Renal cortex interstitium (tissue), 11 donors: ENCODE data around the gene FEZ2. TPM values are rescaled to one million over a fixed set of nuclear protein-coding genes. Genes with fewer than 3 reads are reported as not detected.

ENCODE experiments used
- DNase-seq, 11 donors: peaks; one replicate each; pipeline ENCODE4 v3.0.0-alpha.2; 2013; ENCODE audit warnings: low read depth in 9 of 11, low spot score in 4 of 11; ENCODE audit errors: extremely low read depth in 1 of 11
- polyA plus RNA-seq, 3 donors: library from polyadenylated mRNA; unstranded; fragments of 120-200 nt; gene quantifications; one replicate each; pipeline ENCODE4 v1.2.1, GENCODE V29; 2013; ENCODE audit not compliant: insufficient read length in 3 of 3

The FEZ2 gene
- polyA plus RNA-seq, 3 donors: 68.6 to 98.0 (median 90.9) TPM

DNA sequence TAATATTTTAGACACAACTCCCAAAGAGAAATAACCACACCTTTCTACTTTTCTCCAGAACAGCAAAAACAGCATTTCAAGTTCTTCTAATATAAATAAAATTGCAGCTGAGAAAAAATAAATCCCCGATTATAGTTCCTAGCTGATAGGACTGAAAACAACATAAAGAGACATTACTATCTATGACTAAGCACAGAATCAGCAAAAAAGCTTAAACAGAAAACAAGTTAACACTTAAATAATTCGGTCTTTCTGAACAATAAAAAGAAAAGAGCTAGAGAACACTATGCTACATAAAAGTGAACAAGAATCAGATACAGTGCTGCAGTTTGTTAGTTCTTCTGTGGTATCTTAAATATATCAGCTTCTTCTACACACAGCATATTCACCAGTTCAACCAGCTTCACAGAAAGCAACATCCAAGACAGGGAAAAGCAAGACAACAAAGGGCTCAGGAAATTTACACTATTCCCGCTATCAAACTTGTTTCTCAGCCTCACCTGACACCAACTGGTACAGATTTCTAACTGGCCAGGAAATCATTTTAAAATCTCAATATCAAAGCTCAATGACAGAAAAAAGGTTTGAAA is 28.6 kb downstream of the FEZ2 start:
- DNase-seq: no peak

DNA sequence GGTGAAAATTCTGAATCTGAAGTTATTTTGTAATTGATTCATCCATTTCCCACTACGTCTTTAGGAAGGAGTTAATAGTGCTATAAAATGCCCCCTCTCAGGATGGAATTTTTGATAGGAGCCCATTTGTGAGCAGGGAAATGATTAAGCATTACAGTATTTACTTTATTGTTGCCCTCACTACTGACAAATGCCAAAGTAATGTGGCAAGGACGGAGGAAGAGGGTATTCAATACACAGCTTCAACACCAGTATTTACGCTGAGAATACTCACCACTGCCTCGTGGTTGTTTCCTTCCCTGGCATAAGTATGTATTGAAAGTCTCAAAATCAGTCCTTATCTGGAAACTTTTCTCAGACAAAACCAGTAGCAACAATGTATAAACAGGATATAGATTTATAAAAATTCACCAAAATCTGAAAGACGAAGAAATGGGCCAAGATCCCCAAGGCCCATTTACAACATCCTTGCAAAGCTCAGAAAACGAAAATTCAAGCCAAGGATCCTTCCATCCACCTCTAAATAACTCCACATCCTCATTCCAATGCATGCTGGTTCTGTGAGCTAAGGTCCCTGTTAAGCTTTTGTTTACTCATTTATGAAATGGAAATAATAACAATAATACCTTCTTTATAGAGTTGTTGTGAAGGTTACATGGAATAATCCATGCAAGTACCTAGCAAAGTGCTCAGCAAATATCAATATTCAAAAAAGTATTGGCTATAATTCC is 29.3 kb downstream of the FEZ2 start:
- DNase-seq: no peak

DNA sequence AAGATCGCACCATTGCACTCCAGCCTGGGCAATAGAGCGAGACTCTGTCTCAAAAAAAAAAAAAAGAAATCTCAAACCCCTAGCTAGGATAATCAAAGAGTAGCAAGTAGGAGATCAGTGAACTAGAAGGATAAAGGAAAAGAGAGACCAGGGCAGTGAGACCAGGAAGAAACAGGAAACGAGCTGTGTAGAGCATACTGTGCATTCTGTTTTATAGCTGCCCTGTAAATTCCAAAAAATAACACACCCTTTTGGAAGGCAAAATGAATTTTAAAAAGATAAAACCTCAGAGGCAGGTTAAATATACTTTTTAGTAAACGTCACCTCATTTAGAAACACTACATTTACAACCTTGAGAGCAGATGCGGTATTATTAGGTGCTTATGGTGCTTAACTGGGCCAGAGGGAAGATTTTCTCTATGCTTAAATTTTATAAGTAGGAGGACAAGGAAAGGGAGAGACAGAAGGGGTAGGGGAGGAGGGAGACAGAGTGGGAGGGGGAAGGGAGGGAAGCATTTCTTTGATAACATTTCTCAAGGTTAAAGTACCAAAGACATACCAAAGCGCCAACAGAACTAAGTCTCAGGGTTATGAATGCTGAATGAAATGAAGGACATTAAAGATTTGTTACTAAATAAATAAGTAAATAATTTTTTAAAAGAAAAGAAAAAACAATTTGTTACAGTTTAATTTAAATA is 30.1 kb downstream of the FEZ2 start:
- no peak for DNase-seq

DNA sequence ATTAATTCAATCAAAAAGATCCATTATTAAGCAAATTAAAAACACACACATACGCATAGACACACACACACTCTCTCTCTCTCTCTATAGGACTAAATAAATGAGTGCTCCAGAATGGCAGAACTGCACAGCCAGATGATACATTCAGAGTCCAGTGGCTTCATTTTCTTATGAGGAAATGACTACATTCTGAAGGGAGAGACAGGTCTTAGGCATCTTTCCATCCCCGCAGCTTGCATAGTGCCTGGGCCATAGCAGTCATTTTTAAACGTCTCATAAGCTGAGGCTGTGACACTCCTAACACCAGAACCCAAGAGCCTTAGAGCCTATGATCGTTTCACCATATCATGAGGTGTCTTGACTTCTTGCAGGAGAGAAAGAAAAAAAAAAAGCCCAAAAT is 31.1 kb downstream of the FEZ2 start:
- no peak for DNase-seq

DNA sequence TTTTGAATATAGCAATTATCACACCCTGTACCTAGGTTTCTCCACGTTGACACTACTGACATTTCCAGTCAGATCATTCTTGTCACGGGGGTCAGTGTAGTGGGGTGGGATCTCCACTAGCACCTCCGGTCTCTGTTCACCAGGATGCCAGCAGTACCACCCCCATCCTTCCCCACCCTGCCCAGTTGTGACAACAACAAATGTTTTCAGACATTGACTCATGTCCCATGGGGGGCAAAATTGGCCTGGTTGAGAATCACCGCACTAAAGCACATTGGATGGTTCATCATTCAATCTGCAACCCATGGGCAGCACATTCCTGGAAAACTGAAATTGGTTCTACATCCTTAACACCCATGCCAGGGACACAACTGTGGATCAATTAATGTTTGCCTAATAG is 32.3 kb downstream of the FEZ2 start:
- DNase-seq: no peak

DNA sequence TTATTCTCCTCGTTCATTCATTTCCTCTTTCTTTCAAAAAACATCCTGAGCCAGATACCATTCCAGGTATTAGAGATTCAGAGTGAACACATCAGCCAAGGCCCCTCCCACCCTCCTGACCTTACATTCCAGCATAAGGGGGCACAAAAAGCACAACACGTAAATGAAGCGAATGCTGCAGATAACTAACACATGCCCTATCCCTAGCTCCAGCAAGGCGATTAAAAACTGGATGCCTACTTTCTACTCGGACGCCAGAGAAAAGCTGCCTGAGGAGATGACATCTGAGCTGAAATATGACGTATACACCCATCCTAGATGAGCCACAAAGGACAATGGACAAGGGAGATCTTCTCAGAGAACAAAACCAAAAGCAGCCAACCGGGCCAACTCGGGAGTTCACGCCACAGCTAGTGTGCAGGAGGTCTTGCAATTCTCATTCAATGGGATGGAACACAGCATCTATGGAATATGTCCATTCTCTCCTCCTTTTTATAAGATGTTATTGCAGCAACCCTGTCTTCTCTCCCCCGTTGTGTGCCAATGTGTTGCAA is 33.5 kb downstream of the FEZ2 start:
- DNase-seq: no peak

DNA sequence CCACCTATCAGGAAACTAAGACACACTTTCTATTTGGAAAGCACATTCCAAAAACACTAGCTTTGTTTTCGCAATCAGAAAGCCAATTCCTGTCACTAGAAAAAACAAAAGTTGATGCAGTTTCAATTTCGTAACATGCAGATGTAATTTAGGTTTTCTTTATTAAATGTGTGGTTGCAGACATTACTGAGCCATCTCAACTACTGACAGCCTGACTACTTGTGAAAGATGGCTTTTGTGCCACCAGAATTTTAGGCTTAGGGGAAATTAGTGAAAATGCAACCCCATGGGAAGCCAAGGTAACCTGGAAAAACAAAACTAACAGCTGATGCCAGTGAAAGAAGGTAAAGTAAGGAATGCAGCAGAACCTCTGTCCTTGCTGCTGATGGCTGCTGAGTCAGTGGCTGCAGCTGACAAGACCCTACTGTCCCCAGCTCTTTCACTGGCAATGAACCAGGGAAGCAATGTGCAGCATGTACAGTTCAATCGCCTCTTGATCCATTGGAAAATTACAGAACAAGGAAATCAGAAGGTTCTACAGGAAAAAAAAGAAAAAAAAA is 34.9 kb downstream of the FEZ2 start:
- DNase-seq: no peak

DNA sequence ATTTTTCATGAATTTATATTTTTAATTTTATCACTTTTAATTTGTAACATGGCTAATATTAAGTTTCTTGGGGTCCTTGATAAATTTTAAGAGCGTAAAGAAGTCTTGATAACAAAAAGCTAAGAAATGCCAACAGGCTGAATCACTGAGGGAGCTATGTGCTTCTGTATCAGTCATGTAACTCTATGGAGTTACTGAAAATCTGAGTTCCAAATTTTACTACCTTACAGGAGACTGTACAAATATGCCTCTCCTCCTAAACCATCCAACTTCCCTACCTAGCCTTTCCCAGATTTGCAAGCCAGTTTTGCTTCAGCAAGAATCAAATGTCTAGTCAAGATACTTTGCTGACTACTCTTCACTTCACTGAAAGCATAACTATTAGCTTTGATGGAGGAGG is 35.7 kb downstream of the FEZ2 start:
- DNase-seq: no peak

DNA sequence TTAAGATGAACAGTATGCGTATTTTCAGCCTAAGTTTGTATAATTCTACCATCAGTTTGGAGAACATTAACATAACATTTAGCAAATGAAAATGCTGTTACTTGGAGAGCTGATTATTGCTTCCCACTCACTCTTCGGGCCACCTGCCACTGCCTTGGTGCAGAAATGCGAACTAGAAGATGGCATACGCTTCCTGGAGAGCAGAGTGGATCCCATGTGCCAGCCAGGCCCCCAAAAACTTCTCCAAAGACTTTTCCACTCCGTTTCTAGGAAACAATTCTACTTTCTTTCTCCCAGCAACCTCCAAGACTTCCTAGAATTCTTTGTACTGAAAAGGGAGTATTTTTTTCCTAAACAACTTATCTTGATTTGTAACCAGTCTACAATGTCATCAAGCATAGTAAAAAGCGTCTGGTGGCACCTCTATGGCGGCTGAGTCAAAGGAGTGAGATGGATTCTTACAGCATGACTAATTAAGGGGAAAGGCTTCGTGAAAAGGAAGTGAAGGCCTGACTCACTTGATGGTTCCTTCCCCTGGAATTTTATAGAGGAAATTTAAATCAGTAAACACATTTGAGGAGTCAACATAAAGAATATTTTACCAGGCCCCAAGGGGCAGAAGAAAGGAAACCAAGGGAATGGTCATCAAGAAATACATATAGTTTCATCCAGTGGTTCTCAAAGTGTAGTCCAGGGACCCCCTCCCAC is 36.6 kb downstream of the FEZ2 start:
- DNase-seq: peak in 4 of 11 donors; percentile 13 to 29 (median 22)

DNA sequence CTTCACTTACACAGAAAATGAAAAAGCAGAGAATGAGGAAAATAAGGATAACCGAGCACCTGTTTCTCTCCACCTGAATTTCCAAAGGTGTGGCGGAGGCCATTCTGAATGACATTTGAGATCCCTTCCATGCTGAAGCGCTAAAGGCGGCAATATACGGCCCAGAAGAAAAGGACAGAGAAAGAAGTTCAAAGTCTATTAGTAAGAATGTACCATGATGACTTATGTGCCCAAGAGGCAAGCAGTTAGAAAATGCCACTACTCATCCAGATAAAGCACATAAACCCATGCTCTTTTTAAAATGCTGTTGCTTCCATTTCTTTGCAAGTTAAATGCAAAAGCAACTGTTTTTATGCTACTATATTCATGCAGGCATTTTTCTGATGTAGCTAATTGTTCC is 37.2 kb downstream of the FEZ2 start:
- DNase-seq: no peak

DNA sequence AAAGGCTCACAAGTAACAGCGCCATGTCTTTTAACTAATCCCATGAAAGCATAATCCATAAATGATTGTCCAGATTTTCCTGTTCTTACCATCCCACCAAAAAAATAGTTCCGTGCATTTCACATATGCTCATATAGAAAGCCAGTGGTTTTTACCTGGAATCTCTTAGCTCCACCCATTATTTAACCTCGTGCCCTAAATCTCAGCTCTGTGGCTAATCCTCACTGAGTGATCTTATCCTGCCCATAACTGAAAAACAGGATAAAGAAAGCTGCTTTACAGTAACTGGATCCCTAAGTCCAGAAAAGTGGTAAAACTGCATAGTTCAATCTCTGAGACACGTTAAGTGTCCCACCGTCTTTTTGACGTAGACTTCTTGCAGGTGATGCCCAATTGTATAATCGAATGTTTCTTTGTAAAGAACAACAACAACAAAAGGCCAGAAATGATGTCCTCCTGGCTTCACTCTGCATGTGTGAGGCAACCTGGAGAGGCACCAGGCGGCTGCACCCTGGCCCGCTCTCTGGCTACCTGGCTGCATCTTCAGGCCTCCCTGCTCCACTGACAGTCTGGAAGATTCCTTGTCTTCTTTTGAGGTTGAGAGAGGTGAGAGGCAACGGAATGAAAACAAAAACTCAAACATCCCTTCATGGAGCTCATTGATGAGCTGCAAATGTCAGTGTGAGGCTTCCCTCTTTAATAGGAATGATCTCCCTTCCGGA is 38.6 kb downstream of the FEZ2 start:
- no peak for DNase-seq

DNA sequence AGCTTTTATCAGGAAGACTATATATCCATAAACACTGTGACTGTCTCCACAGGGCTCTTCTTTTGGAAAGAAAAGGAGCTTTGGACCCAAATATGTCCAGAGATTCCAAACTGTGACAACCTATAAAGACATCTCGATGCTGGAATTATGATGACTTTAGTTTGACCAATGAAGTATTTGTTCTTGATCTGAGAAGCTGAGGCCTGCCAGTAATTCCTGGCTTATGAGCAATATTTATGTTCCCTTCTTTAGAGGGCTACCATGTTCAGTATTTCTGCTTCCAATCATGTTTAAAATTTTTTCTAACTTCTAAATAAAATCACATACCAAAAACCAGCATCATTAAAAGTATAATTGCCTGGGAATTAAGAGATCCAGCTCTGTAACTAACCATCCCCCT is 41.1 kb downstream of the FEZ2 start:
- no peak for DNase-seq

DNA sequence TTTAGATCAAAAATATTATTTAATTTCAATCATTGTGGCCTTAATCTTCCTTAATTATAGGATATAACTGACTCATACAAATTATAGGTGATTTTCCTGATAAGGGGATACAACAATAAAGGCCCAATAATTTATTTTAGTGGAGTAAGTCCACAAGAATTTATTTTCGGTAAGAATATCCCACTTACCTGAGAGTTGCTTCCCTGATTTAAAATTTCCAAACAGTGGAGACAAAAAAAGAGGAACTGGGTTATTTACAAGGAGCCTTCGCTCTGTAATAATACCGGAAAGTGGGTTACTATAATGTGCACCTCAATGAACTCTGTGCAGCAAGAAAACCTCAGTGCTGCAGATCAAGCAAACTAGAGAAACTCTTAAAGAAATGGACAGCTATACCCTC is 42.2 kb downstream of the FEZ2 start:
- DNase-seq: no peak

DNA sequence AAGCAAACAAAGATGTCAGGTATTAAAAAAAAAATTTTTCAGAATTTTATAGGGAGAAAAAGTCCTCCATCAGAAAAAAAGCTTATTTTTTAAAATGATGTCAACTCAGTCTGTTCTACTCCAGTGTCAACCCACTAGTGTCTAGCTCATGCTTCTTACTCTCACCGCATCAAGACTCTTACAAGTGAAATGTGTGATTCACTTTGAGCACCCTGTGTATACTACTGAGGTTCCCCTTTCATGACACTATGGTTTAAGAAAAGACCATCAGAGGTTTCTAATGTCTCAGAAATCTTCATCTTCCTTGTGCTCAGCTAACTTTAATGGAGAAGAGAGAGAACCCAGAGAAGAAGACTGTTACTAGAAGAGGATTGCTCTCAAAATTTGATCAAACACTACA is 43.4 kb downstream of the FEZ2 start:
- DNase-seq: no peak

DNA sequence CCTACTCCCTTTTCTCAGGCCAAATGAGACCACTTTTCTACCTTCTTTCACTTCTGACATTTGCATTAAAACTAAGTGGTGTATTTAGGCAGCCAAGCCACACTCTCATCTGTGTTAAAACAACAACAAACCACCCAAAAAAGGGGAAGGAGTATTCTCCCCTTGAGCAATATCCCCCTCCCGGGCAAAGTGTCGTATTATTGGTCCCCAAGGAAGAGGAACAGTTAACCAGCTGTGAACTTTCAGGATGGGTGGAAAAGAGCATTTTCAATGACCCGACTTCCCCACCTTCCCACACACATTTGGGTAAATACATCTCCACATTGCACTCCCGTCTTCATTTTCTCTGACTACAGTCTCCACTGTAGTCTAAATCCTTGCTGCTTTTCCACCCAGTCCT is 44.3 kb downstream of the FEZ2 start:
- no peak for DNase-seq

DNA sequence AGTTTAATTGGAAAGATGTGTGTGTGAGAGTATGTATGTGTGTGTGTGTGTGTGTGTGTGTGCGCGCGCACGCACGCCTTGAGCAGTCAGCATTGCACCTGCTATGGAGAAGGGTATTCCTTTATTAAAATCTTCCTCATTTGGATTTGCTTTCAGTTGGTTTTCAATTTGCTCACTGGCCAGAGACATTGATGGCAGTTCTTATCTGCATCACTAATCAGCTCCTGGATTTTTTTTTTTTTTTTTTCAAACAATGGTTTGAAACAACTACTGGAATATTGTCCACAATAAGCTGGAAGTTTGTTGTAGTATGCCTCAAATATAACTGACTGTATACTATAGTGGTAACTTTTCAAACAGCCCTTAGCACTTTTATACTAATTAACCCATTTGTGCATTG is 48.0 kb downstream of the FEZ2 start:
- DNase-seq: no peak

DNA sequence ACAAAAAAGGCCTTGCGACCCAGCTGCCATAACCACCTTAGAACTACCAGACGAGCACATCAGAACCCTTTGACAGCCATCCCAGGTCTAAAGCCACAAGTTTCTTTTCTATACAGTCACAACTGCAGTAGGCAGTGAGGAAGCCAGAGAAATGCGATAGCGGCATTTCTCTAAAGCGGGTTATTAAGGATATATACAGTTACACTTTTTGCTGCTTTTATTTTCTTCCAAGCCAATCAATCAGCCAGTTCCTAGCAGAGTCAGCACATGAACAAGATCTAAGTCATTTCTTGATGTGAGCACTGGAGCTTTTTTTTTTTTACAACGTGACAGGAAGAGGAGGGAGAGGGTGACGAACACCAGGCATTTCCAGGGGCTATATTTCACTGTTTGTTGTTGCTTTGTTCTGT is 48.8 kb downstream of the FEZ2 start:
- peak in 9 of 11 donors; percentile 19 to 65 (median 32) for DNase-seq

DNA sequence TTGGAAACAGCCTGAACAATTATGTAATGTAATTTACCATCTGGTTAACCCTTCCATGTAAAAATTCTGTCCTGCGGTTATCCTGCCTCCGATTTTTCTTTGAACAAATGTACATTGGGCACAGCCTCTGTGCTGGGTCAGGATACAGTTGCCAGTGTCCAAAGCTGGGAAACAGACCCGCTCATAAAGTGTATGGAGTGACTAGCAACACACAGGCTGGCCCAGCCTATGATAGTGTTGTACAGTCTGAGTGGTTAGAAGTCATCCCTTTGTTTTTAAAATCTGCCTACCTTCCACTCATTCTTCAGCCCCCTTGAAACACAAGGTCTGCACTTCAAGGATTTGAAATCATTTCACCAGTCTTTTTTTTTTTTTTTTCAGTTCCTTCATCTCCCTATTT is 50.1 kb downstream of the FEZ2 start:
- DNase-seq: no peak
